Mesodermal cell (in vitro differentiated cells): ENCODE data around the gene EHD1.

ENCODE experiments used
- H3K27ac ChIP-seq: 2 replicates; pipeline ENCODE4 v1.7.0; 2013; ENCODE audit warnings: mild to moderate bottlenecking, low read depth, low read length, moderate library complexity; ENCODE audit not compliant: severe bottlenecking
- H3K36me3 ChIP-seq: 2 replicates; pipeline ENCODE4 v1.7.1; 2013; ENCODE audit warnings: mild to moderate bottlenecking, low read length, moderate library complexity; ENCODE audit not compliant: control insufficient read depth, insufficient read depth
- H3K4me1 ChIP-seq: one replicate; pipeline ENCODE4 v1.7.1; 2013; ENCODE audit warnings: mild to moderate bottlenecking, low read length; ENCODE audit not compliant: insufficient read depth, control insufficient read depth, poor library complexity, severe bottlenecking
- H3K4me3 ChIP-seq: 2 replicates; pipeline ENCODE4 v1.7.0; 2013; ENCODE audit warnings: low read length, control low read depth, mild to moderate bottlenecking; ENCODE audit not compliant: insufficient read depth, poor library complexity, severe bottlenecking; ENCODE audit errors: extremely low read depth
- H3K9me3 ChIP-seq: 2 replicates; pipeline ENCODE4 v1.7.1; 2013; ENCODE audit warnings: mild to moderate bottlenecking, low read length, moderate library complexity; ENCODE audit not compliant: control insufficient read depth
- WGBS, 2 experiments: methylation state at CpG; one replicate each; pipeline ENCODE4 v1.1.5; 2013; ENCODE audit warnings: missing lambda C conversion rate in 2 of 2; ENCODE audit not compliant: insufficient coverage in 2 of 2; 5-methylcytosine and 5-hydroxymethylcytosine counted together

The EHD1 gene

DNA sequence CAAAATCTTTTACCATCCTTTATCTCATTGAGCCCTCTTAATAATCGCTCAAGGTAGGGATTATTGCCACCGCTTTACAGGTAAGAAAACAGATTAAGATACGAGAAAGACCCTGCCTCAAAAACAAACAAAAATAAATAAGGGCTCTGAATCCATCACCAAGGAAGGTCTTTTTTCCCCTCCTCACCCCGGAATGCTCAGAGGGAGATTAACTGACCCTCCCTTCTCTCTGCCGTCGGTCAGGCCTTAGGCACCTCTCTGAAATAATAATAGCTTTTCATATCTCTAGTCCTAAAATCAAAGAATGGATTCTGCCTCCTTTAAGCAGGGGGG is 39.2 kb upstream of the EHD1 start:
- Histone ChIP-seq H3K9me3 (no peaks in the 10 kb centered on the region), H3K4me3 (peak overlapping the region; percentile 70), H3K36me3 (peaks cover 10% of the 10 kb centered on the region), H3K4me1 (peaks cover 5% of the 10 kb centered on the region), H3K27ac (peak overlapping the region; percentile 74)
- WGBS, 2 experiments: 0 to 9% methylated on average over 4 to 6 of the region's 6 CpGs

DNA sequence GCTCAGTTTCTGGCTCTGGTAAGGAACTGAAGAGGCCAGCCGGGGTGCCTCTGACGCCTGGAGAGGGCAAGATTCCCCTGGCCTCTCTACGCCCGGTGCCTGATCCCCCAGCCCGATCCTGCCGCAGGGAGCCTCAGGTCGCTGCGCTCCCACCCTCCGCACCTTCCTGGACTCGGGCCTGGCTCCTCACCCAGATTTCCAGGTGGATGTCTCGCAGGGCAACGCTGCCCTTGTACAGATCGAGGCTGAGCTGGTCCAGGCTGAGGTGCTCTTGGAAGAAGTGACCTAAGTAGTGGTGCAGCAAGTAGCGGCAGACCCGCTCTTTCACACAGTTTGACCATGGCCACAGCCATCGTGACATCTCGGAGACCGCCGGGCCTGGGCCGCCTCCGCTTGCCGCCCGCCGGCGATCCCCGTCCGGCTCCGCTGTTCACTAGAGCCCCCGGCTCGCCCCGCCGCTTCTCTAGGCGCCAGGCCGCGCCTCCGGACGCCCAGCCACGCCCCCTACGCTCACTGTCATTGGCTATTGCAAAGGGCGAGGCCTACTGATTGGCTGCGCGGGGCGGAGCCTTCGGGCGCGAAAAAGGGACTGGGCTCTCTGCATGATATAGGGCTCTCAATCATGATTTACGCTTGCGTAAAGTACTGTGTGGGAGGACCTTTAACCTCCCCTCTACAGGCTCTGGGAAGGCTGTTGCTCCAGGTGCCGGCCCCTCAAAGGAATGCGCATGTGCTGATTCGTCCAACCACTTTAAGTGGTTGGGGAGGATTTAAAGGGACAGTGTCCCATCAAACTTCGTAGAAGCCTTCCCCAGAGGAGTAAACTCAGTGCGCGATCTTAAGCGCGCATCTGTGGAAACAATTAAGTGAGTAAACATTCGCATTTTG is 38.6 kb upstream of the EHD1 start, which contains the start of gene ATG2A:
Gene ATG2A (minus strand): TSS at position 435 of the 888 bp plus-strand sequence. CDS start 74 bp downstream, at position 361.
- Histone ChIP-seq H3K4me3 (peak within 1 kb of the TSS; percentile 70), H3K36me3 (peaks cover 13% of the 10 kb centered on the region), H3K9me3 (no peaks in the 10 kb centered on the region), H3K4me1 (peaks cover 5% of the 10 kb centered on the region), H3K27ac (peak within 1 kb of the TSS; percentile 74)
- 0 to 1% methylated on average over 42 to 52 of the region's 57 CpGs for WGBS, 2 experiments

DNA sequence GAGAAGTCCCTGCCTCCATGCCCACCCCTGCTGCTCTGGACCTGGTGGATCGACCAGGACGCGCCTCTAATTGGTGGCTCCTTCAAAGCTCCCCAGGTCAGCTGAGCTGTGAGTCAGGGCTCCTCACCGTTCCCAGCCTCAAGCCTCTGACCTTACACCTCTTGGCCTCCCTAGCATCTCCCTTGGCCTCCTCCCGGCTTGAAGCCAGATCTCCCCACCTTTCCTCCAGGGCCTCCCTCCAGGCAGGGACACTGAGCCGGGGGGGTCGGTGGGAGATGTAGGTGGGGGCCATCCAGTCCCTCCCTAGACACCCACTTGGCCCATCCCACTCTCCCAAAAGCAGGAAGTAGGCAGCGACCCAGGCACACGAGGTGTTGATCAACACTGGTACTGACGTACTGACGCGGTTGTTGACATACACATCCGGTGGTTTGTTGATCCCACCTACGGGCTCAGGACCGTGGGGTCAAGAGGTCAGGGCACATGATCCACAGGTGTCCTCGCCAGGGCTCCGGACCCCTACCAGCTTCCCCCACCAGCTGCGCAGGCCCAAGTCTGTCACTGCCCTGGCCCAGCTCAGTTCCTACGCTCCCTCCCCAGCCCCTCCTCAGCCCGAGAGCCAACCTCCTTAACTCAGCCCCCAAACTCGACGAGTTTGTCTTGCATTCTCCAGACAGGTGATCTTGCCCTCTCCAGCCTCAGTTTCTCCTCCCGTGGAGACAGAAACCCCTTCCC is 37.8 kb upstream of the EHD1 start:
- 12 to 16% methylated on average over 19 to 20 of the region's 23 CpGs for WGBS, 2 experiments
- Histone ChIP-seq H3K9me3 (no peaks in the 10 kb centered on the region), H3K36me3 (peaks cover 21% of the 10 kb centered on the region), H3K4me1 (peaks cover 5% of the 10 kb centered on the region), H3K4me3 (peak overlapping the region; percentile 70), H3K27ac (peak overlapping the region; percentile 10)

DNA sequence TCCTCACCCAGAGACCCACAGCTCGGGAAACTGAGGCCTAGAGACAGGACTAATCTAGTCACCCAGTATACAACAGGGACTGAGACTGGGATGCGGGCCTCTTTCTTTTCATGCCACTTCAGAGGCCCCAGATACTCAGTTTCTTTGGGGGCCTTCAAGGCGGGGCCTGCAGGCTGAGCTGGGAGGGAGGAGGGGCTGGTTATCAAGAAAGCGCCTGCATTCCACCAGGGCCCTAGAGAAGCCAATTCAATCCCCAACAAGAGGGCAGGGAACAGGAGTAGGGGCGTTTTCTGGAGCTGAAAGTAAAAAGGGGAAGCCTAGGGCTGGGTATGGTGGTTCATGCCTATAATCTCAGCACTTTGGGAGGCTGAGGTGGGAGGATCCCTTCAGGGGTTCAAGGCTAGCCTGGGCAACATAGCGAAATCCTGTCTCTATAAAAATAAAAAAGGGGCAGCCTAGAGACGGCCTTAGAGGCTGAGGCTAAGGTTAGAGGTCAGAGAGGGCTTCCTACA is 37.0 kb upstream of the EHD1 start:
- WGBS, 2 experiments: 83 to 86% methylated on average over 3 to 5 of the region's 7 CpGs
- H3K4me3 ChIP-seq: peak overlapping the region; percentile 70

GRCh38 chr11:64914123-64914522 is 35.7 kb upstream of the EHD1 start:
- Histone ChIP-seq H3K9me3 (no peaks in the 10 kb centered on the region), H3K36me3 (peaks cover 39% of the 10 kb centered on the region), H3K4me1 (peaks cover 5% of the 10 kb centered on the region), H3K27ac (no peak overlapping the region), H3K4me3 (no peak overlapping the region)
- 95 to 96% methylated on average over 15 to 17 of the region's 17 CpGs for WGBS, 2 experiments

More for the DNA sequence above, 37.0 kb upstream of the EHD1 start:
- Histone ChIP-seq H3K36me3 (peaks cover 29% of the 10 kb centered on the region), H3K9me3 (no peaks in the 10 kb centered on the region), H3K4me1 (peaks cover 5% of the 10 kb centered on the region), H3K27ac (peak overlapping the region; percentile 10)

- Histone ChIP-seq H3K4me3 (no peak overlapping the region), H3K36me3 (peaks cover 46% of the 10 kb centered on the region), H3K27ac (no peak overlapping the region), H3K4me1 (peaks cover 5% of the 10 kb centered on the region), H3K9me3 (no peaks in the 10 kb centered on the region)
- 87 to 90% methylated on average over 10 to 15 of the region's 18 CpGs for WGBS, 2 experiments
Observed at GRCh38 chr11:64913171-64913727, 34.8 kb upstream of the EHD1 start.

DNA sequence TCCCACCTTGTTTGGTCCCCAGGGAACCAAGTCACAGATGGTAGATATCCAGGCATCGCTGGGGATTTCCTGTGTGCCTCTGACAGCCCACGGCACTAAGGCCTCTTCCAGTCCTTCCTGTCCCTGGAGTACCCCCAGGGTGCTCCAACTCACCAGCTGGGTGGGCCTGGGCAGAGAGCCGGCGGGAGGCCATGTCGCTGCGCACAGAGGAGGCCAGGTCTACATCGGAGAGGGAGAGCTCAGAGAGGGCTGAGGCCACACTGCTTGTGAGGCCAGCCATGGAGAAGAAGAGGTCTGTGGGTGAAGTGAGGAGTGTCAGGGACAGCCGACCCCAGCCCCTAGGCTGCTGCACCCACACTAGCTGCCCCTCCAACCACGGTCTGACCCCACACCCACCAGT is 33.3 kb upstream of the EHD1 start:
- WGBS, 2 experiments: 86 to 92% methylated on average over 6 of the region's 9 CpGs
- Histone ChIP-seq H3K27ac (no peak overlapping the region), H3K36me3 (peaks cover 52% of the 10 kb centered on the region), H3K4me1 (peaks cover 5% of the 10 kb centered on the region), H3K9me3 (no peaks in the 10 kb centered on the region), H3K4me3 (no peak overlapping the region)

- Histone ChIP-seq H3K4me1 (peaks cover 5% of the 10 kb centered on the region), H3K9me3 (no peaks in the 10 kb centered on the region), H3K36me3 (peaks cover 56% of the 10 kb centered on the region), H3K4me3 (no peak overlapping the region), H3K27ac (no peak overlapping the region)
- 92 to 100% methylated on average over 7 of the region's 7 CpGs for WGBS, 2 experiments
Observed at GRCh38 chr11:64911142-64911541, 32.7 kb upstream of the EHD1 start.

DNA sequence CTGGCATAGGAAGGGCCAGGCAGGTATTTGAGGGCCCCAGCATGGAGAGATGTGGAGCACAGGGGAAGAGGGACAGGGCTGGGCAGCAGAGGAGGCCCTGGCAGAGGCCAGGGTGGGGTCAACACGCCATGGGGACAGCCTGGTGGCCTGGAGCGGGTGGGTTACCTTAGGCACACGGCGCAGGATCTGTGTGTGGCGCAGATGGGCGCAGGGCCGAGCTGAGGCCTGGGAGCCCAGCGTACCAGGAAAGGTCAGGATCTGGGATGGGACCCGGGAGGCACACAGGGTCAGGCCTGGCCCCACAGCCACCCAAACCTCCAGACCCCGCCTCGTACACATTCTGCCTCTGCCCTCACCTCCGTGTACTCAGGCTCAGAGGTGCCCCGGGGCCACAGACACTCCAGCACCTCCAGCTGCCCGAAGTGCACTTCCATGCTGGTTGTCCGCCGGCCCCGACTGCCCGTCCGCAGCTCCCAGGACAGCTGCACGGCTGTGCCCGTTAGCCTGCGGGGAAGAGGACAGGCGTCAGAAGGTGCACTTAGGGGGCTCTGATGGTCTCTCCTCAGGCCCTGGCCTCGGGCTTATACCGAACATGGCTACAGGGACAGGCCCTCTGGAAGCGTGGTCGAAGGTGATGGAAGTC is 32.2 kb upstream of the EHD1 start:
- H3K4me1 ChIP-seq: peaks cover 1% of the 10 kb centered on the region
- no peak overlapping the region for H3K27ac ChIP-seq
- H3K36me3 ChIP-seq: peaks cover 62% of the 10 kb centered on the region
- 95 to 96% methylated on average over 18 to 27 of the region's 27 CpGs for WGBS, 2 experiments
- no peak overlapping the region for H3K4me3 ChIP-seq
- H3K9me3 ChIP-seq: no peaks in the 10 kb centered on the region

GRCh38 chr11:64909653-64910343 is 31.4 kb upstream of the EHD1 start:
- 94 to 95% methylated on average over 38 to 39 of the region's 39 CpGs for WGBS, 2 experiments
- H3K27ac ChIP-seq: no peak overlapping the region
- no peaks in the 10 kb centered on the region for H3K9me3 ChIP-seq
- H3K4me3 ChIP-seq: no peak overlapping the region
- peaks cover 68% of the 10 kb centered on the region for H3K36me3 ChIP-seq
- no peaks in the 10 kb centered on the region for H3K4me1 ChIP-seq
